AG09309 (cell line): ENCODE measurements around the gene ARHGEF3.

Source experiments
- DNase-seq: peaks from one replicate; pipeline ENCODE4 v3.0.0-alpha.2; 2010; ENCODE audit warnings: low read depth
- H3K4me3 ChIP-seq: 2 replicates; pipeline ENCODE4 v1.5.1; 2011; ENCODE audit warnings: mild to moderate bottlenecking, low read depth, low read length, moderate library complexity; ENCODE audit not compliant: control insufficient read depth
- TF ChIP-seq, protein P1 (sequence below): IDR thresholded peaks from 2 replicates; pipeline ENCODE4 v1.5.1; 2011; ENCODE audit warnings: mild to moderate bottlenecking, low read depth, low read length, inconsistent platforms; ENCODE audit not compliant: insufficient read depth, control insufficient read depth; ENCODE audit errors: missing control alignments

ARHGEF3 gene

DNA sequence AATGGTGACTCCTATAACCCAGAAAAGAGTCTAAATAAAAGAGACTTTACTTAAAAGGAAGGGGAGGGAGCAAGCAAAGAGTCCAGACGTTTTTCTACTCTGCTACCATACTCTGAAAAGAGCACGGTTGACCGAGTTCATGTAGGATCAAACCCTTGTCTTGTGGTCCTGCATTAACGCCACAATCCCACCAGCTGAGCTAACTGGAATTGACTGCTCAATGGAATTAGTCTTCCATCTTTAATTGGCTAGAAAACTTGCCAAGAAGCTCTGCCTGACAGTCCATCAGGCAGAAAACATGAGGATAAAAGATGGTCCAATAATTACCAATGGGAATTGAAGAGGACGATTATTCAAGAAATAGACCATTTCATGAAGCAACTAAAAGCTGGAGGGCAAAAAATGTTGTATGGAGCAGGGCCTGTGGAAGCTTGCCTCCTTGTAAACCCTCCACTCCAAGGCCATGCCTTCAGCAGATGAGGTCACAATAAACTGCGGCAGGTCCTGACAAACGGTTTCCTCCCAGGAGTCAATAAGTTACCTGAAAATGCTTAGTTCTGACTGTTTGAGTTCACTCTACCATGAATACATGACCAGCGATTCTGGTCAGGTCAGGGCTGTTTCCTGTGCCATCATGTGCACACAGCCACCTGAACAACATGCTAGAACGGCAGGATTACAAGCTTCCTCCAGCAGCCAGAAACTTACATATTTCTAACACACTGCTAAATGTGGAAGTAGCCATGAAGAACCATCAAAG, 35.6 kb upstream of the ARHGEF3 start:
- TF ChIP-seq, protein P1, sequence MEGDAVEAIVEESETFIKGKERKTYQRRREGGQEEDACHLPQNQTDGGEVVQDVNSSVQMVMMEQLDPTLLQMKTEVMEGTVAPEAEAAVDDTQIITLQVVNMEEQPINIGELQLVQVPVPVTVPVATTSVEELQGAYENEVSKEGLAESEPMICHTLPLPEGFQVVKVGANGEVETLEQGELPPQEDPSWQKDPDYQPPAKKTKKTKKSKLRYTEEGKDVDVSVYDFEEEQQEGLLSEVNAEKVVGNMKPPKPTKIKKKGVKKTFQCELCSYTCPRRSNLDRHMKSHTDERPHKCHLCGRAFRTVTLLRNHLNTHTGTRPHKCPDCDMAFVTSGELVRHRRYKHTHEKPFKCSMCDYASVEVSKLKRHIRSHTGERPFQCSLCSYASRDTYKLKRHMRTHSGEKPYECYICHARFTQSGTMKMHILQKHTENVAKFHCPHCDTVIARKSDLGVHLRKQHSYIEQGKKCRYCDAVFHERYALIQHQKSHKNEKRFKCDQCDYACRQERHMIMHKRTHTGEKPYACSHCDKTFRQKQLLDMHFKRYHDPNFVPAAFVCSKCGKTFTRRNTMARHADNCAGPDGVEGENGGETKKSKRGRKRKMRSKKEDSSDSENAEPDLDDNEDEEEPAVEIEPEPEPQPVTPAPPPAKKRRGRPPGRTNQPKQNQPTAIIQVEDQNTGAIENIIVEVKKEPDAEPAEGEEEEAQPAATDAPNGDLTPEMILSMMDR = no peak
- H3K4me3 ChIP-seq = no peak overlapping the region
- no peak for DNase-seq

DNA sequence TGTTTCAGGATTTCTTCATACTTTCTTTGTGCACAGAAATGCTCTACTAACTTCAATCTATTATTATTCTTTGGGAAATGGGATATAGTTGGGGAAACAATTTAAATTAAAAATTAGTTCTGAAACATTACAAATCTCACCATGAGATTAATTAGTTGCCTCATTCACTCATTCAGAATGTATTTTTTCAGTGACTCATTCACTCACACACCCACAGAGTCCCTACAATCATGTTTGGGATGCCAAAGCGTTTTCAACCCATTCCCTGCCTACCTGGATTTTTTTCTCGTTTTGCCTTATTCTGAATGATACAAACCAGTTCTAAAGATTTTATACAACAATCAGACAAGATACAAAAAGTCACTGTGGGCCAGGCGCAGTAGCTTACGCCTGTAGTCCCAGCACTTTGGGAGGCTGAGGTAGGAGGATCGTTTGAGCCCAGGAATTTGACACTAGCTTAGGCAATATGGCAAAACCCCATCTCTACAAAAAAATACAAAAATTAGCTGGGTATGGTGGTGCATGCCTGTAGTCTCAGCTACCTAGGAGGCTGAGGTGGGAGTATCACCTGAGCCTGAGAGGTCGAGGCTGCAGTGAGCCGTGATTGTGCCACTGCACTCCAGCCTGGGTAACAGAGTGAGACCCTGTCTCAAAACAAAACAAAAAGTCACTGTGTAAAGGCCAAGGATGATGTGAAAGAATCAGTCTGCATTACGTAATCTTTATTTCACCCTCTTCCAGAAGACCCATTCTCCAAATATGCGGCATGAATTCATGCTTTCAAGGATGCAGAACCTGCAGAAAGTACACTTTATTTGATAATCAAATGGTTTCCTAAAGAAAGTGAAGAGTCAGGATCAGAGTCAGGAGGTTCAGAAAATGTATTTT, 34.8 kb upstream of the ARHGEF3 start:
- H3K4me3 ChIP-seq = no peak overlapping the region
- DNase-seq = no peak
- TF ChIP-seq, protein P1 = no peak

DNA sequence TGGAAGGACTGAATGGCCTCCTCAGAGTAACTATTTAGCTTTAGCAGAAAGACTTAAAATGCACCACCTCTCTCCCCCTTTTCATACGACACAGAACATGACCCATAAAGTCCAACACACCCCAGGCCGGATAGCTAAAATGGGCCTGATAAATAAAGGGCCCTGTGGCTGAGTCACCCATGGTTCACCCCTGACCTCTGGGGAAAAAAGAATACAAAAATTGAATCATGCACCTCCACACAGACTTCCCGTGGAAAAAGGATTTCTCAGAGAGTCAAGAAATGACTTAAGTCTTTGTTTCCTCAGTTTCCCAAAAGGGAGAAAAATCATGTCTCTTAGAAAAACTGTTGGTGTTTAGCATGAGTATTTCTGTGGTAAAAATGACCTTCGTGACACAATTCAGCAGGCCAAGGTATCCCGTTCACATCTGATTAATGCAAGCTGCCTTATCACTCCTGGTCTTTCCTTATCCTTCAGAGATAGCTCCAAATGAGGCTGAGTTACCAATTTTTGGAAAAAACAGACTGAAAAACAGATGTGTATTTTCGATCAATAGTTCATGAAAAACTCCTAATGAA, 34.0 kb upstream of the ARHGEF3 start:
- TF ChIP-seq, protein P1 = no peak
- H3K4me3 ChIP-seq = no peak overlapping the region
- DNase-seq = no peak

DNA sequence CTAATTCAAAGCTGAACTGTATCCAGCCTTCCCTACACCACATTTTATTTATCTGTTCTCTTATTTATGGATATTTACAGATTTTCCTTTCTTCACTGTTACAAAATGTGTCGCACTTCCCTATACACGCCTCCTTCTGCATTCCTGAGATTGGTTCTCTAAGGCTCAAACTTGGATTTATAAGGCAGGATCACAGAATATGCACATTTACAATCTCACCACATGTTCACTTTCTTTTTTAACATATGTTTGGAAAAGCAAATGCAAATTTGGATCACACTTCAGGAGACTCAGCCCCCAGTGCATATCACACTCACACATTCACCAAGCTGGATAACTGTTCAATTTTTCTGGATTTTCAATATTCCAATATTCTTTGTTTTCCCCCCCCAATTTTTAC, 31.8 kb upstream of the ARHGEF3 start:
- H3K4me3 ChIP-seq = no peak overlapping the region
- TF ChIP-seq, protein P1 = no peak
- no peak for DNase-seq

DNA sequence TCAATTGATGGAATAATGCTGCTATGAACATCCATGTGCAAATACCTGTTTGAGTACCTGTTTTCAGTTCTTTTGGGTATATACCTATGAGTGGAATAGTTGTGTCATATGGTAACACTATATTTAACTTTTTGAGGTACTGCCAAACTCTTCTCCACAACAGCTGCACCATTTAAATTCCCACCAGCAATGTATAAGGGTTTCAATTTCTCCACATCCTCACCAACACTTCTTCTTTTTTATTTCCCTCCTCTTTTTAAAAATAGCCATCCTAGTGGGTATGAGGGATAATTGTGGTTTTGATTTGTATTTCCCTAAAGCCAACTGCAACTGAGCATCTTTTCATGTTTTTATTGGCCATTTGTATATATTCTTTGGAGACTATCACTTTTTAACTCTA, 31.3 kb upstream of the ARHGEF3 start:
- no peak overlapping the region for H3K4me3 ChIP-seq
- no peak for DNase-seq
- TF ChIP-seq, protein P1 = no peak

DNA sequence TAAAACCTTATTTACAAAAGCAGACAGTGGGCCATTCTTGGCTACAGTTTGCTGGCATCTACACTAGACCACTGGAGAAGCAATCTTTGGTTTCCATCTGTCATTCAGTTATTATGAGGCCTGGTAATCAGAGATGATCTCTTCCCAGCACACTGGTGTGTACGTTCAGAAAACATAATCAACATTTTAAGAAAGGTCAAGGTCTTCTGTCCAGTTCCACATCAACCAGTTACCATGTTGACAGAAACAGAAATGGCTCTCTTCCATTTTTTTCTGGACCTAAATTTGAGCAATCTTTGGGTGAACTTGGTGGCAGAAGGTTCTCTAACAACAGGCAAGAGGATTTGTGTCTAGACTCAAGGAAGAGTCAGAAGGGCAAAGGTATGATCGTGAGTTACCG, 29.8 kb upstream of the ARHGEF3 start:
- H3K4me3 ChIP-seq = no peak overlapping the region
- no peak for DNase-seq
- TF ChIP-seq, protein P1 = no peak
